ENCODE results near the gene INPP4B.
A peak's percentile ranks its signal among the peaks of the same experiment; 100 is the strongest.

Gene INPP4B

DNA sequence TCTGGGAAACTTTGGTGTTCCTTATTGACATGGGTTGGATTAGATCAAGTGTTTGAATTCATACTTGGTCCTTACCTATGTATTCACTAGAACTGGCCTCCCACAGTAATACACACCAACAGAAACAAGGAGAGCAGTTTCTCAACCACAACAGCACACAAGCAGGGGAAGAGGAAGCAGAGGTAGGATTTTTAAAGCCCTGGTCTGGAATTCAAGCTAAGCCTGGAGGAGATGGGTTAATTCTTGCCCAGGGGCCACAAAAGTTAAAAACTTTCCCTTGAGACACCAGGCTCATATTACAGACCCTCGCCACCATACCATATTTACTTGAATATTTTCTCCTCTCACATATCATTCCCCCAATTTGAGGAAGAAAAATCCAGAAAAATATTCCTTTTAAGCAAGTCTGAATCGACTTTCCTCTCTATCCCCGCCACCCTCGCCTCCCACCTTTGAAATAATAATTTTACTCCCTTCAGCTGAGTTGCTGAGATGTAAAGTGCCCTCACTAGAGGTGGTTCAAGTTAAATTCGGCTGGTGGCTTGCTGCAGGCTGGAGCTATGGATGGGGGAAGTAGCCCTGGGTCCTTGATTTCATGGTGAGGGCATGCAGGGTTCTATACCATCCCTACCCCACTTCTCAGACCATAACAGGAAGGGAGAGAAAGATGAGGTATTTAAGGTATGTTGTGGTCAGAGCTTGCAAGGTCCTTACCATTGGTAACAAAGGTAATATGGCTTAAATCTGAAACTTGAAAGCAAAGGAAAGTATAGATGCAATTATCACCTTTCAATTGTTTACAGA, 440.2 kb downstream of the INPP4B start:
- H3K36me3 ChIP-seq (ENCODE audit: insufficient read depth): no peaks in the 10 kb centered on the region
- TF ChIP-seq, protein P1, sequence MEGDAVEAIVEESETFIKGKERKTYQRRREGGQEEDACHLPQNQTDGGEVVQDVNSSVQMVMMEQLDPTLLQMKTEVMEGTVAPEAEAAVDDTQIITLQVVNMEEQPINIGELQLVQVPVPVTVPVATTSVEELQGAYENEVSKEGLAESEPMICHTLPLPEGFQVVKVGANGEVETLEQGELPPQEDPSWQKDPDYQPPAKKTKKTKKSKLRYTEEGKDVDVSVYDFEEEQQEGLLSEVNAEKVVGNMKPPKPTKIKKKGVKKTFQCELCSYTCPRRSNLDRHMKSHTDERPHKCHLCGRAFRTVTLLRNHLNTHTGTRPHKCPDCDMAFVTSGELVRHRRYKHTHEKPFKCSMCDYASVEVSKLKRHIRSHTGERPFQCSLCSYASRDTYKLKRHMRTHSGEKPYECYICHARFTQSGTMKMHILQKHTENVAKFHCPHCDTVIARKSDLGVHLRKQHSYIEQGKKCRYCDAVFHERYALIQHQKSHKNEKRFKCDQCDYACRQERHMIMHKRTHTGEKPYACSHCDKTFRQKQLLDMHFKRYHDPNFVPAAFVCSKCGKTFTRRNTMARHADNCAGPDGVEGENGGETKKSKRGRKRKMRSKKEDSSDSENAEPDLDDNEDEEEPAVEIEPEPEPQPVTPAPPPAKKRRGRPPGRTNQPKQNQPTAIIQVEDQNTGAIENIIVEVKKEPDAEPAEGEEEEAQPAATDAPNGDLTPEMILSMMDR (conservative IDR thresholded peaks at IDR 0.05; ENCODE audit: low read depth, low read length): no peak
- H2AFZ ChIP-seq (ENCODE audit: low read depth): no peak overlapping the region
- no peaks in the 10 kb centered on the region for H4K20me1 ChIP-seq (ENCODE audit: insufficient read depth)
- H3K4me1 ChIP-seq (ENCODE audit: low read depth, poor library complexity, severe bottlenecking): no peaks in the 10 kb centered on the region
- peak overlapping the region; percentile 4; the same call in 1 of the 2 replicates for H3K4me2 ChIP-seq
- H3K9ac ChIP-seq: no peak overlapping the region
- H3K27ac ChIP-seq: no peak overlapping the region
- no peaks in the 10 kb centered on the region for H3K79me2 ChIP-seq (ENCODE audit: insufficient read depth, low read depth)
- H3K4me3 ChIP-seq (IDR thresholded peaks at IDR 0.05; ENCODE audit: insufficient read depth, low read depth, low read length): no peak overlapping the region
- H3K27me3 ChIP-seq (ENCODE audit: insufficient read depth, low read depth): no peaks in the 10 kb centered on the region

DNA sequence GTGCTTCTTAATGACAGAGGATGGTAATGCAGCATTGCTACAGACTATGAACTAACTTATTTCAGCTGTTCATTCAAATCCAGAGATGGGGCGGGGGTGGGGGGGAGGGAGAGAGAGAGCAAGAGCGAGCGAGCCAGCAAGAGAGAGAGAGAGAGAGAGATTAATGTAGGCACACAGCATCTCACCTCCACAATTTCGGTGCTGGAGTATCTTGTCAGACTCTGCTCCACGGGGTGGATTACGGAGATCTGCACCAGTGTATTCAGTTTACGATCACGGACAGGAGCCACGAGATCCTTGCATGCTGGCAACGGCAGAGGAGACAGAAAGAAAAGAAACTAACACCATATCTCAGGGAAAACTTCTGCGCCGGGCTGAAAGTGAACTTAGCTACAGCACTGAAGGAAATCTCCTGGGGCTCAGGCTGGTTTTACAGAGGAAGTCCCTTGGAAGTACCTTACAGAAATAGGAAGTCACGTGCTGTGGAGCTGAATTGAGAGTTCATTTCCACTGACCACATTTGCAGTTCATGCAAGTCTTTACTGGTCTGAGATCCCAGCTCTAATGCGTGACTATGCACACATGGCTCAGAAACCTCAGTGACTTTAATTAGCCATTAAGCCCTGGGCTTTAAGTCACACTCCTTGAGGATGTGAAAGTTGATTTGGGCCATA, 440.9 kb downstream of the INPP4B start:
- Histone ChIP-seq H4K20me1 (ENCODE audit: insufficient read depth) (no peaks in the 10 kb centered on the region), H3K36me3 (ENCODE audit: insufficient read depth) (no peaks in the 10 kb centered on the region), H3K4me3 (IDR thresholded peaks at IDR 0.05; ENCODE audit: insufficient read depth, low read depth, low read length) (no peak overlapping the region), H2AFZ (ENCODE audit: low read depth) (no peak overlapping the region), H3K27ac (no peak overlapping the region), H3K27me3 (ENCODE audit: insufficient read depth, low read depth) (no peaks in the 10 kb centered on the region), H3K4me1 (ENCODE audit: low read depth, poor library complexity, severe bottlenecking) (no peaks in the 10 kb centered on the region), H3K79me2 (ENCODE audit: insufficient read depth, low read depth) (no peaks in the 10 kb centered on the region), H3K9ac (no peak overlapping the region), H3K4me2 (0 out of 2 replicates have a peak overlapping the region, but pooled peaks have one; percentile 4)
- TF ChIP-seq, protein P1 (conservative IDR thresholded peaks at IDR 0.05; ENCODE audit: low read depth, low read length): no peak

DNA sequence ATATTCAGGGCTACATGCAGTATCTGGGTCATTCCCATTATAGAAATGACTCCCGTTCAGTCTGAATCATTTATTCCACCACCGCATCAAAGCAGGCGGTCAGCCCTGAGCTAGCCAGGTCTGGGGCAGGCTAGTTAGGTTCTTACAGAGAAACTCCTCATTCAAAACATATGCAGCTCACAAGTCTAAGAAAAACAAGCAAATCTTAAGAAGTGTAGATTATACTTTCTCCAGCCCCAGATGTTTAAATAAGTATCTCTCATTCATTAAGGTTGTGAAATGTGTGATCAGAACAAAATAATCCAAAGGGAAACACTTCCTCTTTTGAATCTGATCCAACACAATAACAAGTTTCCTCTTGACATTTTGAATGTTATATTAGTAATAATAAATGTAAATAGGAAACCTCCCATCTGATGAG, 441.9 kb downstream of the INPP4B start:
- Histone ChIP-seq H3K4me2 (no peak overlapping the region), H3K4me3 (IDR thresholded peaks at IDR 0.05; ENCODE audit: insufficient read depth, low read depth, low read length) (no peak overlapping the region), H3K4me1 (ENCODE audit: low read depth, poor library complexity, severe bottlenecking) (no peaks in the 10 kb centered on the region)

DNA sequence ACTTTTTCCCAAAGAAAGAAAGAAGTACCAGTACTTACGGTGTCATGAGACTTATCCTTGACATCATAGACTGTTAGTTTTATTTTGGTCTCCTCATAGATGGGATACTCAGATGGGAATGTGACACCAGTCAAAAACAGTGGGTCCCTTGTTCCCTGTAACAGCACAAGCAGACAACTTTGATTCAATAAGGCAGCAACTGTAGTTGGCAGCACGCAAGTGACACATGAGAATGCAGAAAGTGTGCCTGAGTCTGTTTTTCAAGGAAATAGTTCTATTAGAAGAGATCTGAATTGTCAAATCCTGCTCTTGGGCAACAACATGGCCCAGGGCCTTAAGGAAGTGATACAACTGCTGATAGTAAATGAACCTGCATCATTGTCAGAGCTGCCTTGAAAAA, 443.2 kb downstream of the INPP4B start:
- Histone ChIP-seq H3K4me2 (no peak overlapping the region), H3K4me1 (ENCODE audit: low read depth, poor library complexity, severe bottlenecking) (no peaks in the 10 kb centered on the region), H3K27ac (no peak overlapping the region), H2AFZ (ENCODE audit: low read depth) (no peak overlapping the region), H3K79me2 (ENCODE audit: insufficient read depth, low read depth) (no peaks in the 10 kb centered on the region), H4K20me1 (ENCODE audit: insufficient read depth) (no peaks in the 10 kb centered on the region), H3K36me3 (ENCODE audit: insufficient read depth) (no peaks in the 10 kb centered on the region), H3K27me3 (ENCODE audit: insufficient read depth, low read depth) (no peaks in the 10 kb centered on the region), H3K9ac (no peak overlapping the region), H3K4me3 (IDR thresholded peaks at IDR 0.05; ENCODE audit: insufficient read depth, low read depth, low read length) (no peak overlapping the region)
- TF ChIP-seq, protein P1 (conservative IDR thresholded peaks at IDR 0.05; ENCODE audit: low read depth, low read length): no peak

More for the DNA sequence above, 441.9 kb downstream of the INPP4B start:
- no peaks in the 10 kb centered on the region for H3K27me3 ChIP-seq (ENCODE audit: insufficient read depth, low read depth)
- H3K36me3 ChIP-seq (ENCODE audit: insufficient read depth): no peaks in the 10 kb centered on the region
- no peaks in the 10 kb centered on the region for H3K79me2 ChIP-seq (ENCODE audit: insufficient read depth, low read depth)
- H2AFZ ChIP-seq (ENCODE audit: low read depth): no peak overlapping the region
- no peak overlapping the region for H3K27ac ChIP-seq
- H4K20me1 ChIP-seq (ENCODE audit: insufficient read depth): no peaks in the 10 kb centered on the region
- TF ChIP-seq, protein P1 (conservative IDR thresholded peaks at IDR 0.05; ENCODE audit: low read depth, low read length): no peak
- no peak overlapping the region for H3K9ac ChIP-seq

All from KMS-11 (cell line).